SK-N-SH (cell line): ENCODE data around the gene RBMS3. TPM values are rescaled to one million over a fixed set of nuclear protein-coding genes. Genes with fewer than 3 reads are reported as not detected.

ENCODE experiments used
- CTCF ChIA-PET: fragments of 300-600, 350-600 bp; formaldehyde crosslinking; extraction: SDS; loops from one replicate; lab custom pipeline; 2021; lab: Yijun Ruan, JAX
- POLR2A ChIA-PET: fragments of 350-600 bp; sonication (Branson Sonifier 250); formaldehyde crosslinking; extraction: SDS; loops from one replicate; lab custom pipeline; 2020; ENCODE audit warnings: antibody characterized with exemption, inconsistent platforms; lab: Yijun Ruan, JAX
- DNase-seq: peaks from one replicate; pipeline ENCODE4 v3.0.0; 2012
- H2AFZ ChIP-seq: fragments of 200-600 bp; sonication (generic); 2 replicates; pipeline ENCODE4 v1.8.1; 2016; ENCODE audit warnings: antibody characterized with exemption, mild to moderate bottlenecking, low read depth
- H3F3A ChIP-seq: fragments of 200-600 bp; sonication (generic); replicated peaks from 2 replicates; pipeline ENCODE3; 2016; ENCODE audit warnings: antibody characterized with exemption, mild to moderate bottlenecking; ENCODE audit not compliant: insufficient read depth
- H3K27ac ChIP-seq, 2 experiments: fragments of 200-500 bp in 1 of 2; fragments of 200-600 bp in 1 of 2; sonication (Bioruptor generic) in 1 of 2; sonication (generic), shearing (Covaris generic) in 1 of 2; 2 replicates each; pipeline versions ENCODE4 v1.5.1 to v1.6.1; 2014 to 2016; ENCODE audit warnings: low read depth in 2 of 2, inconsistent platforms in 1 of 2, low read length in 1 of 2, mild to moderate bottlenecking in 1 of 2, mixed read lengths in 1 of 2
- H3K27me3 ChIP-seq: fragments of 200-600 bp; sonication (generic), shearing (Covaris generic); 2 replicates; pipeline ENCODE4 v1.6.1; 2016; ENCODE audit warnings: mixed run types; ENCODE audit not compliant: insufficient read depth
- H3K36me3 ChIP-seq, 2 experiments: fragments of 200-500 bp in 1 of 2; fragments of 200-600 bp in 1 of 2; sonication (Bioruptor generic) in 1 of 2; sonication (generic) in 1 of 2; replicated peaks in 1 of 2; 2 replicates each; pipeline versions ENCODE3 to v1.5.1; 2014 to 2016; ENCODE audit warnings: low read length in 1 of 2, mild to moderate bottlenecking in 1 of 2; ENCODE audit not compliant: insufficient read depth in 2 of 2, control insufficient read depth in 1 of 2
- H3K4me1 ChIP-seq, 2 experiments: fragments of 200-500 bp in 1 of 2; fragments of 200-600 bp in 1 of 2; sonication (Bioruptor generic) in 1 of 2; sonication (generic), shearing (Covaris generic) in 1 of 2; 2 replicates each; pipeline versions ENCODE4 v1.5.1 to v1.6.1; 2014 to 2016; ENCODE audit warnings: low read depth in 1 of 2, low read length in 1 of 2, mixed run types in 1 of 2; ENCODE audit not compliant: insufficient read depth in 2 of 2, control insufficient read depth in 1 of 2
- H3K4me2 ChIP-seq: fragments of 200-600 bp; sonication (generic), shearing (Covaris generic); 2 replicates; pipeline ENCODE4 v1.6.1; 2017; ENCODE audit warnings: mixed run types
- H3K4me3 ChIP-seq, 2 experiments: fragments of 200-500 bp in 1 of 2; fragments of 200-600 bp in 1 of 2; sonication (Bioruptor generic) in 1 of 2; sonication (generic), shearing (Covaris generic) in 1 of 2; 2 replicates each; pipeline versions ENCODE4 v1.5.1 to v1.8.1; 2014 to 2016; ENCODE audit warnings: low read depth in 2 of 2, inconsistent platforms in 1 of 2, low read length in 1 of 2, mild to moderate bottlenecking in 1 of 2, mixed read lengths in 1 of 2, moderate library complexity in 1 of 2
- H3K79me2 ChIP-seq: fragments of 200-600 bp; sonication (generic); 2 replicates; pipeline ENCODE4 v1.8.1; 2017; ENCODE audit warnings: mild to moderate bottlenecking; ENCODE audit not compliant: insufficient read depth
- H3K9ac ChIP-seq: fragments of 200-600 bp; sonication (generic); 2 replicates; pipeline ENCODE4 v1.6.1; 2017; ENCODE audit warnings: mixed run types
- H3K9me2 ChIP-seq: fragments of 200-600 bp; sonication (generic); 2 replicates; pipeline ENCODE4 v1.6.1; 2017; ENCODE audit warnings: mixed run types
- H3K9me3 ChIP-seq: fragments of 200-600 bp; sonication (generic); 2 replicates; pipeline ENCODE4 v1.6.1; 2017; ENCODE audit warnings: mixed run types, mild to moderate bottlenecking, moderate library complexity
- H4K20me1 ChIP-seq: fragments of 200-600 bp; sonication (generic); 2 replicates; pipeline ENCODE4 v1.6.1; 2017; ENCODE audit warnings: mild to moderate bottlenecking, mixed run types; ENCODE audit not compliant: insufficient read depth
- CTCF ChIP-seq: fragments of 200-600 bp; sonication (generic); IDR thresholded peaks from 2 replicates; pipeline ENCODE4 v1.6.1; 2017; ENCODE audit warnings: antibody characterized with exemption, mild to moderate bottlenecking, moderate library complexity
- FOSL2 ChIP-seq: IDR thresholded peaks from 2 replicates; pipeline ENCODE4 v1.4.0; 2012; ENCODE audit warnings: low read depth, mild to moderate bottlenecking, moderate library complexity, borderline replicate concordance
- FOXJ3 ChIP-seq: sonication (generic); formaldehyde crosslinking; IDR thresholded peaks from 2 replicates; pipeline ENCODE4 v1.5.1; 2020; ENCODE audit warnings: mild to moderate bottlenecking, missing genetic modification reagents
- FOXM1 ChIP-seq: IDR thresholded peaks from 2 replicates; pipeline ENCODE4 v1.4.0; 2012; ENCODE audit warnings: low read depth, mild to moderate bottlenecking
- GABPA ChIP-seq: IDR thresholded peaks from 2 replicates; pipeline ENCODE4 v1.4.0; 2012; ENCODE audit warnings: low read depth, mild to moderate bottlenecking
- JUND ChIP-seq: IDR thresholded peaks from 2 replicates; pipeline ENCODE4 v1.4.0; 2012
- MAX ChIP-seq: IDR thresholded peaks from 2 replicates; pipeline ENCODE4 v1.4.0; 2012; ENCODE audit warnings: low read depth
- MEF2A ChIP-seq: IDR thresholded peaks from 2 replicates; pipeline ENCODE4 v1.4.0; 2012; ENCODE audit warnings: low read depth, borderline replicate concordance
- MXI1 ChIP-seq: IDR thresholded peaks from 2 replicates; pipeline ENCODE4 v1.6.1; 2012; ENCODE audit warnings: mild to moderate bottlenecking, low read depth, low read length, improper control_type of control experiment
- NFIC ChIP-seq: IDR thresholded peaks from 2 replicates; pipeline ENCODE4 v1.4.0; 2012; ENCODE audit warnings: borderline replicate concordance
- NRF1 ChIP-seq: IDR thresholded peaks from 2 replicates; pipeline ENCODE4 v1.6.1; 2012; ENCODE audit warnings: low read depth, mild to moderate bottlenecking, low read length
- PBX3 ChIP-seq: IDR thresholded peaks from 2 replicates; pipeline ENCODE4; 2012
- POLR2AphosphoS5 ChIP-seq: IDR thresholded peaks from 2 replicates; pipeline ENCODE4 v1.6.1; 2012; ENCODE audit warnings: low read depth, low read length
- RAD21 ChIP-seq: IDR thresholded peaks from 2 replicates; pipeline ENCODE4 v1.6.1; 2012; ENCODE audit warnings: mild to moderate bottlenecking, low read length
- RCOR1 ChIP-seq: fragments of 150-350 bp; IDR thresholded peaks from 2 replicates; pipeline ENCODE4 v1.6.1; 2017; ENCODE audit warnings: antibody characterized with exemption, low read length
- REST ChIP-seq: IDR thresholded peaks from 2 replicates; pipeline ENCODE4 v1.6.1; 2012; ENCODE audit warnings: mild to moderate bottlenecking, low read depth, low read length, moderate library complexity
- RFX5 ChIP-seq: IDR thresholded peaks from 2 replicates; pipeline ENCODE4 v1.6.1; 2012; ENCODE audit warnings: mild to moderate bottlenecking, improper control_type of control experiment, low read length
- SMC3 ChIP-seq: IDR thresholded peaks from 2 replicates; pipeline ENCODE4 v1.6.1; 2012; ENCODE audit warnings: low read depth, low read length, improper control_type of control experiment
- TAF1 ChIP-seq: IDR thresholded peaks from 2 replicates; pipeline ENCODE4 v1.6.1; 2012; ENCODE audit warnings: low read depth, mild to moderate bottlenecking, low read length, moderate library complexity, borderline replicate concordance
- TCF12 ChIP-seq: IDR thresholded peaks from 2 replicates; pipeline ENCODE4 v1.4.0; 2012
- USF2 ChIP-seq: fragments of 150-350 bp; IDR thresholded peaks from 2 replicates; pipeline ENCODE4 v1.6.1; 2017; ENCODE audit warnings: antibody characterized with exemption, low read length, low read depth, borderline replicate concordance
- YY1 ChIP-seq: IDR thresholded peaks from 2 replicates; pipeline ENCODE4 v1.4.0; 2012; ENCODE audit warnings: low read depth, mild to moderate bottlenecking
- ZBTB33 ChIP-seq: IDR thresholded peaks from 2 replicates; pipeline ENCODE4 v1.4.0; 2012; ENCODE audit warnings: low read depth, borderline replicate concordance
- WGBS: methylation state at CpG from one replicate; pipeline ENCODE4 v1.1.6; 2017; ENCODE audit warnings: low lambda C conversion rate; 5-methylcytosine and 5-hydroxymethylcytosine counted together
- polyA plus RNA-seq, 3 experiments: library from polyadenylated mRNA; depleted of rRNA; stranded (reverse); fragments of >200 nt; gene quantifications; 2 replicates each; pipeline ENCODE4 v1.2.3, GENCODE V29; 2012

The RBMS3 gene
- polyA plus RNA-seq, 1 of the 3 experiments (the other 2 are of a cell fraction): 8.2 TPM

GRCh38 chr3:29644261-29644660, 363.4 kb downstream of the RBMS3 start:
- ChIA-PET POLR2A (interaction anchor here (2.0 to 2.4 kb wide), 2 partner anchors 361 to 500 kb away, joined by 6 to 13 read pairs; no protein-coding TSS in a partner anchor), CTCF (interaction anchor here (1.0 to 2.5 kb wide), 4 partner anchors 117 to 728 kb away, joined by 3 to 12 read pairs (median 5); no protein-coding TSS in a partner anchor)
- H3K9ac ChIP-seq: peak overlapping the region; percentile 61; the same call in 1 of the 2 replicates
- peak overlapping the region; percentile 24; the same call in 1 of the 2 replicates for H2AFZ ChIP-seq
- peaks cover 54% of the 10 kb centered on the region for H3F3A ChIP-seq
- peak overlapping the region; percentile 59 for H3K4me2 ChIP-seq
- H3K36me3 ChIP-seq: peaks cover 0 to 2% of the 10 kb centered on the region in 2 experiments
- H3K9me3 ChIP-seq: no peaks in the 10 kb centered on the region
- WGBS: 7% methylated on average over 6 of the region's 6 CpGs
- no peaks in the 10 kb centered on the region for H4K20me1 ChIP-seq
- H3K9me2 ChIP-seq: no peaks in the 10 kb centered on the region
- H3K79me2 ChIP-seq: peaks cover 41% of the 10 kb centered on the region
- H3K4me3 ChIP-seq: 0 out of 4 replicates have a peak overlapping the region, but pooled peaks of 1 of the 2 experiments have one; percentile 10
- H3K4me1 ChIP-seq: peaks cover 17 to 49% of the 10 kb centered on the region in 2 experiments; a peak in 3 of 4 replicates
- no peaks in the 10 kb centered on the region for H3K27me3 ChIP-seq
- peak overlapping the region; percentile 92 to 100 for H3K27ac ChIP-seq
- peak; percentile 22 for DNase-seq
- no peak for TF ChIP-seq ZBTB33
- peak; percentile 48; the same call in 1 of the 2 replicates for TF ChIP-seq FOSL2
- no peak; the same call in 1 of the 2 replicates for TF ChIP-seq TAF1
- TF ChIP-seq GABPA: no peak
- TF ChIP-seq USF2: no peak
- TF ChIP-seq TCF12: peak; percentile 83
- TF ChIP-seq NRF1: no peak
- TF ChIP-seq MEF2A: 0 out of 2 replicates have a peak, but pooled peaks have one; percentile 21
- peak; percentile 16; the same call in 1 of the 2 replicates for TF ChIP-seq SMC3
- no peak for TF ChIP-seq RCOR1
- no peak for TF ChIP-seq FOXM1
- no peak for TF ChIP-seq PBX3
- TF ChIP-seq JUND: no peak
- TF ChIP-seq FOXJ3: no peak
- peak; percentile 57 for TF ChIP-seq CTCF
- peak; percentile 30; the same call in 1 of the 2 replicates for TF ChIP-seq REST
- peak; percentile 48 for TF ChIP-seq RAD21
- no peak for TF ChIP-seq RFX5
- peak; percentile 38; the same call in 1 of the 2 replicates for TF ChIP-seq POLR2AphosphoS5
- TF ChIP-seq MXI1: peak; percentile 44; the same call in 1 of the 2 replicates
- peak; percentile 88 for TF ChIP-seq MAX
- no peak; the same call in 1 of the 2 replicates for TF ChIP-seq YY1
- TF ChIP-seq NFIC: no peak
